A549 (cell line): ENCODE results near the gene PRR15L. TPM values are rescaled to one million over a fixed set of nuclear protein-coding genes. Genes with fewer than 3 reads are reported as not detected.

Experiments used
- ATAC-seq, 2 experiments: fragments of 200-7000 bp in 1 of 2; fragments of >200 bp in 1 of 2; cut with Nextera tagmentation in 1 of 2; cut with Tn5 transposase in 1 of 2; 3 replicates each; pipeline versions ENCODE4 v1.8.0 to v1.9.1; 2018 to 2020; ENCODE audit warnings: mild to moderate bottlenecking in 1 of 2, moderate library complexity in 1 of 2
- CTCF ChIA-PET: fragments of 300-600 bp; sonication (Branson Sonifier 250); formaldehyde crosslinking; extraction: SDS; loops from one replicate; lab custom pipeline; 2021; ENCODE audit warnings: antibody characterized with exemption, inconsistent platforms; lab: Yijun Ruan, JAX
- POLR2A ChIA-PET: fragments of 350-600 bp; formaldehyde crosslinking; extraction: SDS; loops from one replicate; lab custom pipeline; 2021; ENCODE audit warnings: antibody characterized with exemption, inconsistent platforms; lab: Yijun Ruan, JAX
- DNase-seq, 2 experiments: peaks; one replicate each; pipeline versions ENCODE4 v3.0.0 to v3.0.0-alpha.2; 2011 to 2016; ENCODE audit warnings: low read depth in 1 of 2, low spot score in 1 of 2
- FAIRE-seq: peaks from 2 replicates; lab custom pipeline; 2011; peaks lifted over from hg19 to GRCh38; lab: Jason Lieb, UNC
- H3K27ac ChIP-seq, 2 experiments: fragments of >200 bp; sonication (Bioruptor Twin); formaldehyde crosslinking; 3 replicates each; pipeline ENCODE4 v1.5.1; 2016 to 2017
- H3K4me1 ChIP-seq: fragments of >200 bp; sonication (Bioruptor Twin); formaldehyde crosslinking; 3 replicates; pipeline ENCODE4 v1.6.1; 2016
- H3K4me2 ChIP-seq: fragments of >200 bp; sonication (Bioruptor Twin); formaldehyde crosslinking; 3 replicates; pipeline ENCODE4 v1.6.1; 2016
- H3K4me3 ChIP-seq: fragments of >200 bp; sonication (Bioruptor Twin); formaldehyde crosslinking; 3 replicates; pipeline ENCODE4 v1.5.1; 2016
- H3K9me3 ChIP-seq: fragments of >200 bp; sonication (Bioruptor Twin); formaldehyde crosslinking; 3 replicates; pipeline ENCODE4 v1.6.1; 2016
- BHLHE40 ChIP-seq: IDR thresholded peaks from 2 replicates; pipeline ENCODE4 v1.6.1; 2012; ENCODE audit warnings: low read depth, low read length, inconsistent platforms
- CHD4 ChIP-seq: fragments of 200-600 bp; sonication (generic); IDR thresholded peaks from 2 replicates; pipeline ENCODE4 v1.6.1; 2016; ENCODE audit warnings: antibody characterized with exemption, mild to moderate bottlenecking, borderline replicate concordance
- EHMT2 ChIP-seq: fragments of 200-600 bp; sonication (generic); IDR thresholded peaks from 2 replicates; pipeline ENCODE4 v1.6.1; 2016; ENCODE audit warnings: antibody characterized with exemption, low read depth, mild to moderate bottlenecking, moderate library complexity
- ESRRA ChIP-seq: fragments of 150-350 bp; IDR thresholded peaks from 2 replicates; pipeline ENCODE4 v1.6.1; 2014; ENCODE audit warnings: mild to moderate bottlenecking, low read length, borderline replicate concordance
- GATA3 ChIP-seq: IDR thresholded peaks from 2 replicates; pipeline ENCODE4 v1.6.1; 2012; ENCODE audit warnings: borderline replicate concordance
- HOXA7 ChIP-seq: fragments of 250-450 bp; sonication (Bioruptor Pico); IDR thresholded peaks from 2 replicates; pipeline ENCODE4 v1.5.0; 2020; ENCODE audit warnings: mild to moderate bottlenecking, moderate library complexity
- HOXB13 ChIP-seq: fragments of 250-450 bp; sonication (Bioruptor Pico); IDR thresholded peaks from 2 replicates; pipeline ENCODE4 v1.5.0; 2020; ENCODE audit warnings: low read depth, mild to moderate bottlenecking, moderate library complexity
- MAFK ChIP-seq: fragments of 450-650 bp; IDR thresholded peaks from 2 replicates; pipeline ENCODE4 v1.6.1; 2014; ENCODE audit not compliant: partially characterized antibody
- MAX ChIP-seq: IDR thresholded peaks from 2 replicates; pipeline ENCODE4 v1.6.1; 2012
- MAZ ChIP-seq: fragments of 150-350 bp; IDR thresholded peaks from 2 replicates; pipeline ENCODE4 v1.6.1; 2014; ENCODE audit warnings: antibody characterized with exemption, low read depth, low read length, borderline replicate concordance
- PHF8 ChIP-seq: fragments of 200-600 bp; sonication (generic); IDR thresholded peaks from 2 replicates; pipeline ENCODE4 v1.6.1; 2016; ENCODE audit warnings: low read depth, mild to moderate bottlenecking, antibody characterized with exemption, moderate library complexity, borderline replicate concordance
- POLR2A ChIP-seq: IDR thresholded peaks from 2 replicates; pipeline ENCODE4 v1.6.1; 2012; ENCODE audit warnings: mild to moderate bottlenecking, low read length
- REST ChIP-seq: fragments of 200-600 bp; sonication (generic); IDR thresholded peaks from 2 replicates; pipeline ENCODE4 v1.6.1; 2016; ENCODE audit warnings: antibody characterized with exemption, mild to moderate bottlenecking, moderate library complexity
- SREBF2 ChIP-seq: fragments of 450-650 bp; IDR thresholded peaks from 2 replicates; pipeline ENCODE4 v1.6.1; 2014; ENCODE audit warnings: mild to moderate bottlenecking, moderate library complexity
- TFCP2L1 ChIP-seq: fragments of 250-450 bp; sonication (Bioruptor Pico); IDR thresholded peaks from 2 replicates; pipeline ENCODE4 v1.5.0; 2021; ENCODE audit warnings: mild to moderate bottlenecking
- USF2 ChIP-seq: fragments of 450-650 bp; IDR thresholded peaks from 2 replicates; pipeline ENCODE4 v1.6.1; 2014; ENCODE audit warnings: antibody characterized with exemption
- ZC3H11A ChIP-seq: fragments of 450-650 bp; IDR thresholded peaks from 2 replicates; pipeline ENCODE4 v1.6.1; 2014; ENCODE audit warnings: antibody characterized with exemption, mild to moderate bottlenecking
- WGBS: methylation state at CpG from one replicate; pipeline ENCODE4 v1.1.6; 2017; ENCODE audit errors: missing lambda C conversion rate; 5-methylcytosine and 5-hydroxymethylcytosine counted together
- polyA plus RNA-seq, 4 experiments: library from polyadenylated mRNA; depleted of rRNA in 3 of 4; stranded (reverse); fragments of >200 nt; fragmentation: RNase III in 1 of 4; extraction: RNeasy Plus Mini Kit Qiagen cat#74134 plus additional on column Dnase treatment in 1 of 4; gene quantifications; 2 replicates in 3 of 4; 3 replicates in 1 of 4; pipeline ENCODE4 v1.2.3, GENCODE V29; 2011 to 2017
- TF ChIP-seq, protein P1 (sequence below): IDR thresholded peaks from 2 replicates; pipeline ENCODE4 v1.6.1; 2012; ENCODE audit warnings: low read depth, borderline replicate concordance

PRR15L gene
- polyA plus RNA-seq, 2 of the 4 experiments (the other 2 are of a cell fraction): 1.6 to 2.2 TPM

- no peak for DNase-seq
- no peaks in the 10 kb centered on the region for H3K9me3 ChIP-seq
- FAIRE-seq: no peak
- WGBS: 81% methylated on average over 5 of the region's 5 CpGs
- no peak overlapping the region for H3K27ac ChIP-seq
- POLR2A ChIA-PET: interaction anchor here (1.0 kb wide), 1 partner anchor 8 kb away, joined by 3 read pairs; no protein-coding TSS in a partner anchor
- no peak for ATAC-seq
- CTCF ChIA-PET: interaction anchor here (0.8 to 38.7 kb wide), 9 partner anchors 9 to 144 kb away, joined by 3 to 1426 read pairs (median 4); partner anchors contain the start of genes CDK5RAP3, PNPO and PRR15L
- no peak overlapping the region for H3K4me2 ChIP-seq
- no peak overlapping the region for H3K4me3 ChIP-seq
- no peaks in the 10 kb centered on the region for H3K4me1 ChIP-seq
- TF ChIP-seq TFCP2L1 (no peak), POLR2A (no peak), MAX (no peak), HOXA7 (CRISPR knock-in tag) (no peak), USF2 (no peak), CHD4 (no peak), HOXB13 (no peak)
Measured at GRCh38 chr17:47986520-47986919, 28.8 kb upstream of the PRR15L start.

DNA sequence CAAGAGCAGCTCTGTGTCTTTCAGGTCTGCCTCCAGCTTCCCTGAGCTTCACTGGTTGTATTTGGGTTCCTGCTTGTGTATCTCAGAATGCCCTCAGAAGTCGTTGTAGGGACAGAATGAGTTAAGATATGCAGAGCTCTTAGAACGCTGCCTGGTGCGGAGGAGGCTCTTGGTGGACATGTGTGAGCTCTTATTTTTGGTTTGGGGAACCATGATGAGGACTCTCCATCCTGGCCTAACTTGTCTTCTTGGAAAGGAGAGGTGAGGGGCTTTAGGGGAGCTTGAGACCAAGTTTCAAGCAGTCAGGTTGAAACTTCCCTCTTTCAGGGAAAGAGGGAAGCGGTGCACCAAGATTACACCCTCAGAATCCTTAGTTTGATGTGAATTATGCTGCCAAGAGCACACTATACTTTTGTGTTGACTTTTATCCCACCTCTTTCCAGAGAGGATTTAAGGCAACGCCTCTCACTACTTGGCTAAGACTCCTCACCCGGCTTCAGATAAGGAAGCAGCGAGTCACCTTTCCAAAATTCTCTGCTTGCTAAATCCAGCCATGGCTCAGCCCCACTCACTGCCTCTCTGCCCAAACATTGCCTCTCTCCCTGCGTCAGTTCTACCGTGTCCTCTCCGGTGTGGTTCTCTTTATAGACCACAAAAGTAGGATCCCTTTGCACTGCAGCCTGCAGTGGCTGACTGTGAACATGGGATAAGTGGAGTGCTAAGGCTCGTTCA lies 26.0 kb upstream of the PRR15L start:
- Histone ChIP-seq H3K4me3 (no peak overlapping the region), H3K4me1 (no peaks in the 10 kb centered on the region)
- POLR2A ChIA-PET: no interaction called here
- TF ChIP-seq, protein P1, sequence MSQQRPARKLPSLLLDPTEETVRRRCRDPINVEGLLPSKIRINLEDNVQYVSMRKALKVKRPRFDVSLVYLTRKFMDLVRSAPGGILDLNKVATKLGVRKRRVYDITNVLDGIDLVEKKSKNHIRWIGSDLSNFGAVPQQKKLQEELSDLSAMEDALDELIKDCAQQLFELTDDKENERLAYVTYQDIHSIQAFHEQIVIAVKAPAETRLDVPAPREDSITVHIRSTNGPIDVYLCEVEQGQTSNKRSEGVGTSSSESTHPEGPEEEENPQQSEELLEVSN: no peak
- TF ChIP-seq EHMT2 (no peak), BHLHE40 (no peak), PHF8 (no peak), MAFK (no peak), USF2 (no peak), ZC3H11A (no peak), REST (no peak), CHD4 (no peak), MAZ (no peak), TFCP2L1 (no peak), GATA3 (no peak), ESRRA (no peak), SREBF2 (no peak)
- TF ChIP-seq, all 56 proteins: peak for 0
- FAIRE-seq: no peak
- WGBS: 89% methylated on average over 11 of the region's 11 CpGs
- Histone ChIP-seq H3K4me2 (no peak overlapping the region), H3K9me3 (no peaks in the 10 kb centered on the region), H3K27ac (no peak overlapping the region)
- DNase-seq: no peak
- CTCF ChIA-PET: interaction anchor here (1.3 to 38.7 kb wide), 9 partner anchors 10 to 140 kb away, joined by 3 to 1426 read pairs (median 8); partner anchors contain the start of genes CDK5RAP3, PNPO and PRR15L
- ATAC-seq: no peak
